ENCODE data around the gene TST. TPM values are rescaled to one million over a fixed set of nuclear protein-coding genes. Genes with fewer than 3 reads are reported as not detected.

Gene TST
- polyA plus RNA-seq, 3 donors, result 17.3 to 41.7 (median 34.5) TPM

- peaks cover 0 to 3% of the 10 kb centered on the region in 2 donors for H3K27me3 ChIP-seq (ENCODE audit: control insufficient read depth in 2 of 2, insufficient read depth in 2 of 2, low read length in 2 of 2)
- Mint-ChIP-seq H3K4me3 (no peak overlapping the region), H3K27ac (no peak overlapping the region), H3K4me1 (peaks cover 4% of the 10 kb centered on the region), H3K36me3 (no peaks in the 10 kb centered on the region), H3K27me3 (ENCODE audit: low read depth in 3 of 3) (peaks cover 1 to 27% (median 13%) of the 10 kb centered on the region in 3 donors), H3K9me3 (peaks cover 0 to 8% (median 3%) of the 10 kb centered on the region in 7 donors)
- H3K4me1 ChIP-seq (ENCODE audit: control insufficient read depth in 1 of 2, insufficient read depth in 2 of 2, low read length in 2 of 2), result no peaks in the 10 kb centered on the region
- intact Hi-C loops (cut with micrococcal nuclease), result no loop called here
- H3K9me3 ChIP-seq (replicated peaks in 1 of 2; ENCODE audit: control insufficient read depth in 1 of 2, insufficient read depth in 1 of 2, low read length in 2 of 2), result no peaks in the 10 kb centered on the region
- H3K9ac ChIP-seq (ENCODE audit: insufficient read depth, low read length, poor library complexity, severe bottlenecking), result no peak overlapping the region
- TF ChIP-seq, protein P1, sequence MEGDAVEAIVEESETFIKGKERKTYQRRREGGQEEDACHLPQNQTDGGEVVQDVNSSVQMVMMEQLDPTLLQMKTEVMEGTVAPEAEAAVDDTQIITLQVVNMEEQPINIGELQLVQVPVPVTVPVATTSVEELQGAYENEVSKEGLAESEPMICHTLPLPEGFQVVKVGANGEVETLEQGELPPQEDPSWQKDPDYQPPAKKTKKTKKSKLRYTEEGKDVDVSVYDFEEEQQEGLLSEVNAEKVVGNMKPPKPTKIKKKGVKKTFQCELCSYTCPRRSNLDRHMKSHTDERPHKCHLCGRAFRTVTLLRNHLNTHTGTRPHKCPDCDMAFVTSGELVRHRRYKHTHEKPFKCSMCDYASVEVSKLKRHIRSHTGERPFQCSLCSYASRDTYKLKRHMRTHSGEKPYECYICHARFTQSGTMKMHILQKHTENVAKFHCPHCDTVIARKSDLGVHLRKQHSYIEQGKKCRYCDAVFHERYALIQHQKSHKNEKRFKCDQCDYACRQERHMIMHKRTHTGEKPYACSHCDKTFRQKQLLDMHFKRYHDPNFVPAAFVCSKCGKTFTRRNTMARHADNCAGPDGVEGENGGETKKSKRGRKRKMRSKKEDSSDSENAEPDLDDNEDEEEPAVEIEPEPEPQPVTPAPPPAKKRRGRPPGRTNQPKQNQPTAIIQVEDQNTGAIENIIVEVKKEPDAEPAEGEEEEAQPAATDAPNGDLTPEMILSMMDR (IDR thresholded peaks at IDR 0.05), result no peak
- 80% methylated on average over 1 of the region's 7 CpGs for WGBS (ENCODE audit: insufficient coverage)
- no peak overlapping the region for H2AFZ ChIP-seq (ENCODE audit: insufficient read depth, low read depth, low read length, poor library complexity, severe bottlenecking)
- H3K27ac ChIP-seq (ENCODE audit: low read depth in 1 of 2, low read length in 2 of 2), result no peak overlapping the region
- no peak overlapping the region for H3K4me3 ChIP-seq (replicated peaks in 1 of 3; ENCODE audit: low read depth in 2 of 3, low read length in 3 of 3)
- DNase-seq, result no peak
- no peaks in the 10 kb centered on the region for H3K79me2 ChIP-seq (ENCODE audit: insufficient read depth, low read length)
- no peak overlapping the region for H3K4me2 ChIP-seq (replicated peaks; ENCODE audit: extremely low read depth, low read length, poor library complexity, severe bottlenecking)
- no peaks in the 10 kb centered on the region for H3K36me3 ChIP-seq (replicated peaks in 1 of 2; ENCODE audit: control insufficient read depth in 1 of 2, insufficient read depth in 2 of 2, low read length in 2 of 2)
- no peaks in the 10 kb centered on the region for H4K20me1 ChIP-seq (ENCODE audit: insufficient read depth, low read length)
These were observed 16.6 kb downstream of the TST start for GRCh38 chr22:37002633-37003032.

GRCh38 chr22:37001826-37002225, 17.4 kb downstream of the TST start:
- no peak overlapping the region for H3K27ac Mint-ChIP-seq

More at GRCh38 chr22:37001826-37002225, 17.4 kb downstream of the TST start:
- Histone ChIP-seq H3K27me3 (ENCODE audit: control insufficient read depth in 2 of 2, insufficient read depth in 2 of 2, low read length in 2 of 2) (no peaks in the 10 kb centered on the region), H3K79me2 (ENCODE audit: insufficient read depth, low read length) (no peaks in the 10 kb centered on the region), H3K4me3 (replicated peaks in 1 of 3; ENCODE audit: low read depth in 2 of 3, low read length in 3 of 3) (no peak overlapping the region), H2AFZ (ENCODE audit: insufficient read depth, low read depth, low read length, poor library complexity, severe bottlenecking) (no peak overlapping the region), H3K9ac (ENCODE audit: insufficient read depth, low read length, poor library complexity, severe bottlenecking) (no peak overlapping the region), H3K4me2 (replicated peaks; ENCODE audit: extremely low read depth, low read length, poor library complexity, severe bottlenecking) (no peak overlapping the region), H3K4me1 (ENCODE audit: control insufficient read depth in 1 of 2, insufficient read depth in 2 of 2, low read length in 2 of 2) (no peaks in the 10 kb centered on the region), H3K36me3 (replicated peaks in 1 of 2; ENCODE audit: control insufficient read depth in 1 of 2, insufficient read depth in 2 of 2, low read length in 2 of 2) (no peaks in the 10 kb centered on the region), H4K20me1 (ENCODE audit: insufficient read depth, low read length) (no peaks in the 10 kb centered on the region), H3K27ac (ENCODE audit: low read depth in 1 of 2, low read length in 2 of 2) (no peak overlapping the region), H3K9me3 (replicated peaks in 1 of 2; ENCODE audit: control insufficient read depth in 1 of 2, insufficient read depth in 1 of 2, low read length in 2 of 2) (no peaks in the 10 kb centered on the region)
- Mint-ChIP-seq H3K27me3 (ENCODE audit: low read depth in 3 of 3) (peaks cover 3 to 23% (median 14%) of the 10 kb centered on the region in 3 donors), H3K4me3 (no peak overlapping the region), H3K9me3 (peaks cover 0 to 8% (median 3%) of the 10 kb centered on the region in 7 donors), H3K4me1 (no peaks in the 10 kb centered on the region), H3K36me3 (no peaks in the 10 kb centered on the region)
- intact Hi-C loops (cut with micrococcal nuclease), result no loop called here
- DNase-seq, result no peak
- TF ChIP-seq, protein P1 (IDR thresholded peaks at IDR 0.05), result no peak
- 91% methylated on average over 10 of the region's 12 CpGs for WGBS (ENCODE audit: insufficient coverage)

Data from CD14-positive monocyte (primary cell).